Measurements from ENCODE around the gene HYDIN.

The HYDIN gene

GRCh38 chr16:71230122-71230845, at the start of gene HYDIN:
TSS of gene HYDIN (minus strand) at chr16:71230722. CDS start at chr16:71186895, 43,827 bp downstream.
- ChIA-PET POLR2A (no interaction called here), CTCF (no interaction called here)
- no peak for DNase-seq (ENCODE audit: extremely low spot score)
- TF ChIP-seq CTCF (IDR thresholded peaks at IDR 0.05; ENCODE audit: control extremely low read depth, extremely low read depth, low read depth, missing control alignments) = no peak

- no peak for DNase-seq (ENCODE audit: extremely low spot score)
- no peak for TF ChIP-seq CTCF (IDR thresholded peaks at IDR 0.05; ENCODE audit: control extremely low read depth, extremely low read depth, low read depth, missing control alignments)
- CTCF ChIA-PET = interaction anchor here (1.2 to 1.3 kb wide), 2 partner anchors 11 to 39 kb away, joined by 5 to 6 read pairs; no protein-coding TSS in a partner anchor
- POLR2A ChIA-PET = no interaction called here
These were observed 46.2 kb upstream of the HYDIN start for GRCh38 chr16:71276589-71277334.

DNA sequence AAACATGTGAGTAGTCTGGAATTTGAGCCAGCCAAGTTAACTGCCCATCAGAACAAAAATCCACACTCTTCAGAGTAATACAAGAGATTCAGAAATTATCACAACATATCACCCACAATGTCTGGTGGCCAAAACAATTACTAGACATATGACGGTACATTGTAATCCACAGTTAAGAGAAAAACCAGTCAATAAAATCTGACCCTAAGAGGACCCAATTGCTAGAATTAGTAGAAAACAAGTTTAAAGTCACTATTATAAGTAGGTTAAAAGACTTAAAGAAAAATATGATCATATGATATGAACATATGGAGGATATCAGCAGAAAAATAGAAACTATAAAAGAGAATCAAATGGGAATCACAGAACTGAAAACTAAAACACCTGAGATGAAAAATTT, 42.9 kb upstream of the HYDIN start:
- POLR2A ChIA-PET = no interaction called here
- TF ChIP-seq CTCF (IDR thresholded peaks at IDR 0.05; ENCODE audit: control extremely low read depth, extremely low read depth, low read depth, missing control alignments) = no peak
- CTCF ChIA-PET = no interaction called here
- DNase-seq (ENCODE audit: extremely low spot score) = no peak

DNA sequence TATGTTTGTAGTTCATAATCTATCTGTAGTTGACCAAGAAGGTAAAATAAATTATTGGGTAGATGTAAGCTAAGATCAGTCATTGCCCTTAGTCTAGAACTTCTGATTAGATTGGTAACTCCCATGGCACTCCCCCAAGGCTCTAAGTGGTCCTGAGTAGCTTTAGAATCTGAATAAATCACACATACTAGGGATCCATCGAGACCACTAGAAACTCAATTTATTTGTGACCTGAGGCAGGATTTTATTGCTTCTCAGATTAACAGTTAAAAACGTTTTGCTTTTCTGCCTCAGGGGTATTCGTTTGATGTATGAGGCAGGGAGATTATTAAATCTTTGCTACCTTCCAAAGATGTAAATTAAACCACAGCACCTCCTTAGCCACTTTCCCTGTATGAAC, 33.8 kb upstream of the HYDIN start:
- no peak for TF ChIP-seq CTCF (IDR thresholded peaks at IDR 0.05; ENCODE audit: control extremely low read depth, extremely low read depth, low read depth, missing control alignments)
- ChIA-PET POLR2A (no interaction called here), CTCF (no interaction called here)
- no peak for DNase-seq (ENCODE audit: extremely low spot score)

DNA sequence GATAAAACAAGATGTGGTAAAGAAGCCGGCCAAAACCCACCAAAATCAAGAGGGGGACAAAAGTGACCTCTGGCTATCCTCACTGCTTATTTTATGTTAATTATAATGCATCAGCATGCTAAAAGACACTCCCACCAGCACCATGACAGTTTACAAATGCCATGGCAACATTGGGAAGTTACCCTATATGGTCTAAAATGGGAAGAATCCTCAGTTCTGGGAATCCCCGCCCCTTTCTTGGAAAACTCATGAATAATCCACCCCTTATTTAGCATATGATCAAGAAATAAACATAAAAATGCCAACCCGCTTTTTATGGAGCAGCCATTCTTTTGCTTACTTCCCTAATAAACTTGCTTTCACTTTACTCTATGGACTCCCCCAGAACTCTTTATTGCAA, 33.1 kb upstream of the HYDIN start:
- no peak for TF ChIP-seq CTCF (IDR thresholded peaks at IDR 0.05; ENCODE audit: control extremely low read depth, extremely low read depth, low read depth, missing control alignments)
- ChIA-PET POLR2A (no interaction called here), CTCF (no interaction called here)
- DNase-seq (ENCODE audit: extremely low spot score) = no peak

- ChIA-PET POLR2A (no interaction called here), CTCF (no interaction called here)
- no peak for DNase-seq (ENCODE audit: extremely low spot score)
- no peak for TF ChIP-seq CTCF (IDR thresholded peaks at IDR 0.05; ENCODE audit: control extremely low read depth, extremely low read depth, low read depth, missing control alignments)
These were observed 31.9 kb upstream of the HYDIN start for GRCh38 chr16:71262391-71262790.
